Stimulated activated effector memory CD8-positive, alpha-beta T cell treated with anti-CD3 and anti-CD28 coated beads, Interleukin-12 subunit alpha, Interleukin-12 subunit beta, amount 100 ng/mL, for 72 hours (primary cell): Measurements from ENCODE around the gene BRCA1.

Experiments
- ATAC-seq: fragments of 150-1000 bp; cut with Tn5 transposase; 2 replicates; pipeline ENCODE4 v1.10.0; 2021
- DNase-seq, 2 donors: peaks; one replicate each; pipeline ENCODE4 v3.0.0; 2021 to 2022; ENCODE audit warnings: low spot score in 2 of 2
- H3K27ac Mint-ChIP-seq: one replicate; pipeline ENCODE4 v1.8.0; 2022; ENCODE audit warnings: mild to moderate bottlenecking, mixed read lengths
- H3K36me3 Mint-ChIP-seq: one replicate; pipeline ENCODE4 v1.8.0; 2022; ENCODE audit warnings: mild to moderate bottlenecking, mixed read lengths
- H3K4me1 Mint-ChIP-seq: one replicate; pipeline ENCODE4 v1.8.0; 2022; ENCODE audit warnings: mixed read lengths
- H3K4me3 Mint-ChIP-seq: one replicate; pipeline ENCODE4 v1.8.0; 2022; ENCODE audit warnings: mild to moderate bottlenecking, mixed read lengths
- H3K9me3 Mint-ChIP-seq: one replicate; pipeline ENCODE4 v1.8.0; 2022; ENCODE audit warnings: mixed read lengths

The BRCA1 gene

GRCh38 chr17:43026595-43026994 lies 98.6 kb downstream of the BRCA1 start:
- Mint-ChIP-seq H3K9me3 (no peaks in the 10 kb centered on the region), H3K27ac (no peak overlapping the region), H3K4me1 (peaks cover 10% of the 10 kb centered on the region), H3K4me3 (no peak overlapping the region), H3K36me3 (peaks cover 22% of the 10 kb centered on the region)
- ATAC-seq, result no peak
- no peak for DNase-seq

- Mint-ChIP-seq H3K36me3 (peaks cover 23% of the 10 kb centered on the region), H3K4me3 (peak overlapping the region; percentile 88), H3K9me3 (no peaks in the 10 kb centered on the region), H3K4me1 (peaks cover 14% of the 10 kb centered on the region), H3K27ac (no peak overlapping the region)
- no peak for ATAC-seq
- no peak for DNase-seq
Measured at GRCh38 chr17:43025766-43026537, 99.2 kb downstream of the BRCA1 start.

- ATAC-seq, result no peak
- Mint-ChIP-seq H3K36me3 (peaks cover 23% of the 10 kb centered on the region), H3K4me1 (peaks cover 16% of the 10 kb centered on the region), H3K27ac (peak overlapping the region; percentile 91), H3K4me3 (peak overlapping the region; percentile 88), H3K9me3 (no peaks in the 10 kb centered on the region)
- no peak for DNase-seq
Measured at GRCh38 chr17:43025290-43025657, 99.9 kb downstream of the BRCA1 start.

- Mint-ChIP-seq H3K4me1 (peaks cover 22% of the 10 kb centered on the region), H3K27ac (peak within 1 kb of the TSS; percentile 91), H3K4me3 (peak within 1 kb of the TSS; percentile 88), H3K36me3 (peaks cover 23% of the 10 kb centered on the region), H3K9me3 (no peaks in the 10 kb centered on the region)
- DNase-seq (peak; percentile 68 to 89), ATAC-seq (peak; percentile 71)
Measured at GRCh38 chr17:43024407-43025289, 100.5 kb downstream of the BRCA1 start, which contains the start of gene RND2. RND2 (plus strand) TSS chr17:43025231; CDS start chr17:43025348, 117 bp downstream.

- H3K9me3 Mint-ChIP-seq, result no peaks in the 10 kb centered on the region
- H3K36me3 Mint-ChIP-seq, result peaks cover 23% of the 10 kb centered on the region
- peak within 1 kb of the TSS; percentile 81 for H3K4me3 Mint-ChIP-seq
- ATAC-seq (peak; percentile 71), DNase-seq (peak; percentile 34 to 78)
- peaks cover 40% of the 10 kb centered on the region for H3K4me1 Mint-ChIP-seq
- peak within 1 kb of the TSS; percentile 76 for H3K27ac Mint-ChIP-seq
Measured at GRCh38 chr17:43021741-43022512, 103.2 kb downstream of the BRCA1 start, which contains the start of gene VAT1. VAT1 (minus strand) TSS chr17:43022385; CDS start chr17:43022322, 63 bp downstream.

- no peak for DNase-seq
- H3K4me3 Mint-ChIP-seq, result peak overlapping the region; percentile 81
- H3K36me3 Mint-ChIP-seq, result peaks cover 21% of the 10 kb centered on the region
- ATAC-seq, result no peak
- H3K4me1 Mint-ChIP-seq, result peaks cover 40% of the 10 kb centered on the region
- H3K27ac Mint-ChIP-seq, result peak overlapping the region; percentile 76
- H3K9me3 Mint-ChIP-seq, result no peaks in the 10 kb centered on the region
Measured at GRCh38 chr17:43020789-43021740, 104.1 kb downstream of the BRCA1 start.

- Mint-ChIP-seq H3K36me3 (peaks cover 18% of the 10 kb centered on the region), H3K9me3 (no peaks in the 10 kb centered on the region), H3K27ac (no peak overlapping the region), H3K4me3 (peak overlapping the region; percentile 81), H3K4me1 (peaks cover 45% of the 10 kb centered on the region)
- DNase-seq (no peak), ATAC-seq (no peak)
Measured at GRCh38 chr17:43020030-43020621, 105.0 kb downstream of the BRCA1 start.

- no peak overlapping the region for H3K27ac Mint-ChIP-seq
- ATAC-seq (no peak), DNase-seq (no peak)
- H3K36me3 Mint-ChIP-seq, result peaks cover 19% of the 10 kb centered on the region
- no peaks in the 10 kb centered on the region for H3K9me3 Mint-ChIP-seq
- H3K4me1 Mint-ChIP-seq, result peaks cover 40% of the 10 kb centered on the region
- H3K4me3 Mint-ChIP-seq, result peak overlapping the region; percentile 81
Measured at GRCh38 chr17:43019418-43019817, 105.7 kb downstream of the BRCA1 start.

- DNase-seq (no peak), ATAC-seq (no peak)
- H3K9me3 Mint-ChIP-seq, result no peaks in the 10 kb centered on the region
- H3K36me3 Mint-ChIP-seq, result peaks cover 20% of the 10 kb centered on the region
- no peak overlapping the region for H3K4me3 Mint-ChIP-seq
- H3K4me1 Mint-ChIP-seq, result peaks cover 37% of the 10 kb centered on the region
- H3K27ac Mint-ChIP-seq, result no peak overlapping the region
Measured at GRCh38 chr17:43018932-43019331, 106.2 kb downstream of the BRCA1 start.

- DNase-seq (no peak), ATAC-seq (peak; percentile 22)
- H3K4me3 Mint-ChIP-seq, result no peak overlapping the region
- H3K4me1 Mint-ChIP-seq, result peaks cover 37% of the 10 kb centered on the region
- H3K36me3 Mint-ChIP-seq, result peaks cover 27% of the 10 kb centered on the region
- no peaks in the 10 kb centered on the region for H3K9me3 Mint-ChIP-seq
- H3K27ac Mint-ChIP-seq, result peak overlapping the region; percentile 43
Measured at GRCh38 chr17:43018008-43018853, 106.9 kb downstream of the BRCA1 start.

GRCh38 chr17:43016216-43016615 lies 108.9 kb downstream of the BRCA1 start:
- H3K9me3 Mint-ChIP-seq, result no peaks in the 10 kb centered on the region
- H3K4me1 Mint-ChIP-seq, result peaks cover 41% of the 10 kb centered on the region
- peaks cover 39% of the 10 kb centered on the region for H3K36me3 Mint-ChIP-seq
- H3K4me3 Mint-ChIP-seq, result no peak overlapping the region
- peak overlapping the region; percentile 66 for H3K27ac Mint-ChIP-seq
- DNase-seq (no peak), ATAC-seq (no peak)

GRCh38 chr17:43015579-43015978 lies 109.6 kb downstream of the BRCA1 start:
- no peak overlapping the region for H3K4me3 Mint-ChIP-seq
- no peaks in the 10 kb centered on the region for H3K9me3 Mint-ChIP-seq
- peaks cover 40% of the 10 kb centered on the region for H3K4me1 Mint-ChIP-seq
- H3K27ac Mint-ChIP-seq, result peak overlapping the region; percentile 66
- ATAC-seq, result no peak
- DNase-seq, result no peak
- peaks cover 42% of the 10 kb centered on the region for H3K36me3 Mint-ChIP-seq
